GOT3 (cell line): ENCODE measurements around the gene APOC1.
"Not testable (repeated sequence)": the region's sequence is repeated elsewhere in the genome, so short reads cannot be mapped to it uniquely, and the experiment has no call there.

Source experiments
- DNase-seq: peaks from one replicate; lab custom pipeline; 2025; ENCODE audit warnings: mixed read lengths; lab: John Stamatoyannopoulos, UW

Gene APOC1

GRCh38 chr19:44889830-44890365 lies 24.5 kb upstream of the APOC1 start:
- no peak for DNase-seq

- DNase-seq: peak; percentile 98
Observed at GRCh38 chr19:44890366-44891015, 23.9 kb upstream of the APOC1 start.

- no peak for DNase-seq
Observed at GRCh38 chr19:44891016-44891882, 23.2 kb upstream of the APOC1 start, which contains the start of gene TOMM40. TSS of gene TOMM40 (plus strand) at chr19:44891254. CDS start at chr19:44891416, 162 bp downstream.

GRCh38 chr19:44892932-44893331 lies 21.5 kb upstream of the APOC1 start:
- DNase-seq: no peak

DNA sequence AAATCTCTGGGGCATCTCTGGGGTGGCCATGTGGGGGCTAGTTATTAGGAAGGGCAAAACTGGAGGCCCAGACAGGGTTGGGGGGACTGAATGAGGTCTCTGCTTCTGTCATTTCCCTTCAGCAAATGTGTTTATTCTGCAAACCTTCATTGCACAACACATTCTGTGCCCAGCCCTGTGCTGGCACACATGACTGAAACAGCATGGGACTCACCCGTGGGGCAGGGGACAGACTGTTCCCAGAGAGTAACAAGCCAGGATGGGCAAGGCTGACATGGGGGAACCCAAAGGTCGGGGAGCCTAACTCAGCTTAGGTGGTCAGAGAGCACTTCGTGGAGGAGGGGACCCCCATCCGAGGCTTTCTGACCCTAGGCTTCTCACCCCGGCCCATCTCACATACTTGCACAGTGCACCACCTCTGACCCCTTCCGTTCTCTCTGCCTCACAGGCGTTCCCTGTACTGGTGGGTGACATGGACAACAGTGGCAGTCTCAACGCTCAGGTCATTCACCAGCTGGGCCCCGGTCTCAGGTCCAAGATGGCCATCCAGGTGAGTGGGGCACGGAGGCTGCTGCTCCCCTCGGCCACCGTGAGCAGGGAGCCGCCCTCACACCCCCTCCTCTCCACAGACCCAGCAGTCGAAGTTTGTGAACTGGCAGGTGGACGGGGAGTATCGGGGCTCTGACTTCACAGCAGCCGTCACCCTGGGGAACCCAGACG lies 20.9 kb upstream of the APOC1 start:
- DNase-seq: no peak

- no peak for DNase-seq
Observed at GRCh38 chr19:44894052-44894400, 20.4 kb upstream of the APOC1 start.

DNA sequence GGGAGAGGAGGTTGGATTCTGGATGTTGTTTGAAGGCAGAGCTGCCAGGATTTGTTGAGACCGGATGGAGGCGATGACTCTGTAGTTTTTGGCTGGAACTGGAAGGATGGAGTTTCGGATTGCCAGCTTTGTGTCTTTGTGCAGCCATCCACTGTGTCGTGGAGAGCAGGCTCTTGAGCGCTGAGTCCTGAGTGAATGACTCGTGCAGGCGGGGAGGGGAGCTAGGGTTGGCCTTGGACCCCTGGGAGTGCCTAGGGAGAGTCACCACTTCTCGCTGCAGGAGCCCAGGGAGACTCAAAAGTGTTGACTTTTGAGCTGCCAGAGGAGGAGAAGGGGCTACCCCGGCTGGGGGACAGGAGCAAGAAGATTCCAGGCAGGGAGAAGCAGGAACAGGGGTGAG lies 19.5 kb upstream of the APOC1 start:
- DNase-seq: no peak

DNA sequence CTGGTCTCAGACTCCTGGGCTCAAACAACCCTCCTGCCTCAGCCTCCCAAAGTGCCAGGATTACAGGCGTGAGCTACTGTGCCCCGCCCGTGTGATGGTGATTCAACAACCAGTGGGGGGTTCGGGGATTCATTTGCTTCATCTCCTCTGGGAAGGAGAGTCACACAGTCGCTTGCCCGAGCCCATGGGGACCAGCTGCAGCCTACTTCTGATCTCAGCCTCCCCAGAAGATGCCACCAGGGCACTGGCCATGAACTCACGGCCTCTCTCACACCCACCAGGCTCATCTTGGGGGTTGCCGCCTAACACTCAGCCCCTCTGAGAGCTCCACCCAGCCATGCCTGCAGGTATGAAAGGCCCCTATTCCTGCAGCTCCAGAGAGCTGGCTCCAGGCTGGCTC lies 16.6 kb upstream of the APOC1 start:
- no peak for DNase-seq

DNA sequence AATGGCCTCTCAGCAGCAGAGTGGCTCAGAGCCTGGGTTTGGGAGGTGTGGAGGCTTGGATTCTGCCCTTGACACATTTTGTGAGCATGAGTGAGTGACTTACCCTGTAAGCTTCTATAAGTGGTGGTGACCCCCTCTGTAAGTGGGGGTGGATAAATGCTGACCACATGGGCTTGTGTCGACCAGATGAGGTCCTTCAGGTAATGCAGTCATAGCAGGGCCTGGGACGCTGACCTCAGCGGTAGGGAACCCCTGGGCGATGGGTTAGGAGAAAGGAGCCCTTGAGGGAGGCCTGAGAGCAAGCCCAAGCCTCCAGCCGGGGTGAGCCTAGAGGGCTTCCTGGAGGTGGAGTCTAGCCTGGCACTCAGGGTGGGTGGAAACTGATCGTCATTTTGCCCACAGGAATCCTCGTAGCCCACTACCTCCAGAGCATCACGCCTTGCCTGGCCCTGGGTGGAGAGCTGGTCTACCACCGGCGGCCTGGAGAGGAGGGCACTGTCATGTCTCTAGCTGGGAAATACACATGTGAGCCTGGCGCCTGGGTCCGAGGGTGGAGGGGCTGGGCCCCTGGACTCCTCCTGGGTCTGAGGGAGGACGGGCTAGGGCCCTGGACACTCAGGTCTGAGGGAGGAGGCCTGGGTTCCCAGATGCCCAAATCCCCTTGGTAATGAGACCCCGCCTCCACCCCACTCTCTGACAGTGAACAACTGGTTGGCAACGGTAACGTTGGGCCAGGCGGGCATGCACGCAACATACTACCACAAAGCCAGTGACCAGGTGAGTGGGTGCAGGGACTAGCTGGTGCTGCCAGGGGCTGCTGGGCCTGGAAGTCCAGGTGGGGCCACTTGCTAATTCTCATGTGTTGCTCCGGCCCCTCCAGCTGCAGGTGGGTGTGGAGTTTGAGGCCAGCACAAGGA lies 13.8 kb upstream of the APOC1 start:
- no peak for DNase-seq

- DNase-seq: no peak
Observed at GRCh38 chr19:44903216-44903601, 11.2 kb upstream of the APOC1 start.

GRCh38 chr19:44903602-44904425 lies 10.6 kb upstream of the APOC1 start:
- DNase-seq: peak; percentile 34

DNA sequence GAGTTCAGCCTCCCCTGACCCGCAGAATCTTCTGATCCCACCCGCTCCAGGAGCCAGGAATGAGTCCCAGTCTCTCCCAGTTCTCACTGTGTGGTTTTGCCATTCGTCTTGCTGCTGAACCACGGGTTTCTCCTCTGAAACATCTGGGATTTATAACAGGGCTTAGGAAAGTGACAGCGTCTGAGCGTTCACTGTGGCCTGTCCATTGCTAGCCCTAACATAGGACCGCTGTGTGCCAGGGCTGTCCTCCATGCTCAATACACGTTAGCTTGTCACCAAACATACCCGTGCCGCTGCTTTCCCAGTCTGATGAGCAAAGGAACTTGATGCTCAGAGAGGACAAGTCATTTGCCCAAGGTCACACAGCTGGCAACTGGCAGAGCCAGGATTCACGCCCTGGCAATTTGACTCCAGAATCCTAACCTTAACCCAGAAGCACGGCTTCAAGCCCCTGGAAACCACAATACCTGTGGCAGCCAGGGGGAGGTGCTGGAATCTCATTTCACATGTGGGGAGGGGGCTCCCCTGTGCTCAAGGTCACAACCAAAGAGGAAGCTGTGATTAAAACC lies 9.9 kb upstream of the APOC1 start:
- DNase-seq: no peak

GRCh38 chr19:44905437-44906160 lies 8.8 kb upstream of the APOC1 start, which contains the start of gene APOE:
TSS of gene APOE (plus strand) at chr19:44905796. CDS start at chr19:44906625, 829 bp downstream.
- DNase-seq: no peak

GRCh38 chr19:44907613-44908012 lies 6.8 kb upstream of the APOC1 start:
- no peak for DNase-seq

GRCh38 chr19:44908074-44908835 lies 6.2 kb upstream of the APOC1 start:
- no peak for DNase-seq

GRCh38 chr19:44908836-44909261 lies 5.6 kb upstream of the APOC1 start:
- DNase-seq: no peak

DNA sequence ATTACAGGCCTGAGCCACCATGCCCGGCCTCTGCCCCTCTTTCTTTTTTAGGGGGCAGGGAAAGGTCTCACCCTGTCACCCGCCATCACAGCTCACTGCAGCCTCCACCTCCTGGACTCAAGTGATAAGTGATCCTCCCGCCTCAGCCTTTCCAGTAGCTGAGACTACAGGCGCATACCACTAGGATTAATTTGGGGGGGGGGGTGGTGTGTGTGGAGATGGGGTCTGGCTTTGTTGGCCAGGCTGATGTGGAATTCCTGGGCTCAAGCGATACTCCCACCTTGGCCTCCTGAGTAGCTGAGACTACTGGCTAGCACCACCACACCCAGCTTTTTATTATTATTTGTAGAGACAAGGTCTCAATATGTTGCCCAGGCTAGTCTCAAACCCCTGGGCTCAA lies 4.6 kb upstream of the APOC1 start:
- no peak for DNase-seq

- not testable (repeated sequence) for DNase-seq
Observed at GRCh38 chr19:44911896-44912295, 2.5 kb upstream of the APOC1 start.

DNA sequence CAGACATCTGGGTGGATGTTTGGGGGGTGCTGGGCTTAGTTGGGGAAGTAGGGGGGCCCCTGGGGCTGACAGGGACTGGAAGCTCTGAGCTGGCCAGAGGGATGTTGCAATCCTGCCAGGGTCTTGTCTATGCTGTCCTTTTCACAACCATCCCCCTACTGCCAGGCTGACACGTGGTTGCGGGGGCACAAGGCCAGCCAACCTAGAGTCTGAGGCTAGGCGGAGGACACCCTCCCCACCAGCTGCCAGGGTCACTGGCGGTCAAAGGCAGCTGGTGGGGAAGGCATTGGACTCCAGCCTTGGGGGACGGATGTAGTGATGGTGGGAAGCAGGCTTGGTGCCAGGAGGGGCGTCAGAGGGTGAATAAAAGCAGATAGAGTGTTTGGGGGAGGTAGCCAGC lies 1.6 kb upstream of the APOC1 start:
- DNase-seq: no peak
